Heart right ventricle (tissue), 16 donors: Measurements from ENCODE around the gene MAGEA8. TPM values are rescaled to one million over a fixed set of nuclear protein-coding genes. Genes with fewer than 3 reads are reported as not detected.

Experiments
- ATAC-seq, 8 donors: fragments of 200-7000 bp; cut with Tn5 transposase; one replicate each; pipeline ENCODE4 v1.9.1; 2020; ENCODE audit warnings: mild to moderate bottlenecking in 8 of 8, moderate library complexity in 8 of 8, moderate number of reproducible peaks in 1 of 8
- DNase-seq, 2 donors: peaks; one replicate each; pipeline ENCODE4 v3.0.0-alpha.2; 2020
- H3K27ac ChIP-seq, 10 donors: fragments of 200-600 bp; sonication (generic) in 2 of 10; one replicate each; pipeline versions ENCODE4 v1.5.0 to v1.8.0; 2020 to 2022; ENCODE audit warnings: mild to moderate bottlenecking in 3 of 10
- H3K27me3 ChIP-seq, 7 donors: fragments of 200-600 bp; one replicate each; pipeline ENCODE4 v1.8.0; 2021 to 2022; ENCODE audit warnings: mild to moderate bottlenecking in 2 of 7
- H3K36me3 ChIP-seq, 9 donors: fragments of 200-600 bp; sonication (generic) in 1 of 9; one replicate each; pipeline versions ENCODE4 v1.5.0 to v1.8.0; 2020 to 2022; ENCODE audit warnings: mild to moderate bottlenecking in 2 of 9
- H3K4me1 ChIP-seq, 9 donors: fragments of 200-600 bp; sonication (generic) in 1 of 9; one replicate each; pipeline versions ENCODE4 v1.5.0 to v1.8.0; 2020 to 2022; ENCODE audit warnings: mild to moderate bottlenecking in 4 of 9
- H3K4me3 ChIP-seq, 10 donors: fragments of 200-600 bp; sonication (generic) in 2 of 10; one replicate each; pipeline versions ENCODE4 v1.5.0 to v1.8.0; 2020 to 2022; ENCODE audit warnings: mild to moderate bottlenecking in 7 of 10, moderate library complexity in 2 of 10
- H3K9me3 ChIP-seq, 11 donors: fragments of 200-600 bp in 10 of 11; sonication (generic) in 2 of 11; one replicate each; pipeline versions ENCODE4 v1.5.0 to v1.8.0; 2013 to 2022; ENCODE audit warnings: mild to moderate bottlenecking in 2 of 11, control low read depth in 1 of 11, moderate library complexity in 1 of 11
- CTCF ChIP-seq, 9 donors: fragments of 200-600 bp; sonication (generic) in 2 of 9; IDR thresholded peaks; one replicate each; pipeline versions ENCODE4 v1.5.0 to v1.8.0; 2021 to 2022; ENCODE audit warnings: antibody characterized with exemption in 9 of 9, mild to moderate bottlenecking in 5 of 9, moderate library complexity in 1 of 9
- WGBS, 2 donors: extraction: QIAGEN DNeasy Blood & Tissue Kit; methylation state at CpG; one replicate each; pipeline ENCODE4 v1.1.7; 2013; ENCODE audit warnings: inconsistent platforms in 1 of 2; 5-methylcytosine and 5-hydroxymethylcytosine counted together
- intact Hi-C, 10 donors: fragments of 100-400 bp; cut with DNase I; formaldehyde crosslinking; loops; one replicate each; pipeline versions ENCODE4 v1.11.1 to v1.14.2; 2022
- polyA plus RNA-seq, 2 donors: library from polyadenylated mRNA; stranded (reverse); fragments of 200-250 nt; gene quantifications; one replicate each; pipeline ENCODE4 v1.2.3, GENCODE V29; 2013
- total RNA-seq, 10 donors: library from RNA; stranded (reverse); fragmentation: NEBNext Ultra II Directional in 3 of 10; extraction: Animal tissue kit (Norgen Biotek cat#: 25700) in 3 of 10; gene quantifications; one replicate each; pipeline versions ENCODE4 v1.2.1 to v1.2.4, GENCODE V29; 2021 to 2023
- donor health status: Arrhythmogenic right ventricular cardiomyopathy.
- donor health status: ischemic (EF 13 %, LVEDD 7.1; RV severe dilation, severe dysfunction).
- donor health status: healthy with polysubstance abuse.
- donor health status: DM: no; HTN: yes; CAD: no.
- donor health status: DM: no; HTN: no; CAD: no.
- donor health status: ischemic (EF 25% LVEDD 6.9; RV normal size, moderate dysfunction).
- donor health status: ischemic (EF 25% LVEDD 5.7; RV mildly dilated, moderate dysfunction).
- donor health status: healthy.
- donor health status: DM: yes; HTN: yes; CAD: no.
- donor health status: Ischemic cardiomyopathy.
- donor health status: ischemic (EF 35%, LVEDD 5.7; RV mildly dilated, moderate dysfunction).
- donor health status: nonischemic (EF 11% LVEDD 7.7; RV severe dilation, severe dysfunction).
- donor health status: DM: yes; HTN: yes; CAD: no.
- donor health status: PGD.
- donor health status: ischemic (EF 29% LVEDD 5.4; RV normal size, mild dysfunction).
- donor health status: nonischemic (EF 23%, LVEDD 6.1; RV moderate dilation, normal function).

Gene MAGEA8
- total and polyA plus RNA-seq, 12 donors: not detected

- Histone ChIP-seq H3K27me3 (no peaks in the 10 kb centered on the region), H3K4me1 (no peaks in the 10 kb centered on the region), H3K9me3 (peaks cover 0 to 8% (median 0%) of the 10 kb centered on the region in 11 donors), H3K27ac (no peak overlapping the region), H3K4me3 (no peak overlapping the region), H3K36me3 (no peaks in the 10 kb centered on the region)
- ATAC-seq (no peak), DNase-seq (no peak)
- TF ChIP-seq CTCF (IDR thresholded peaks at IDR 0.05): no peak
- WGBS, 2 donors: 88% methylated on average over 2 of the region's 2 CpGs
- intact Hi-C loops: no loop called here
Observed at GRCh38 chrX:149865390-149865789, 15.6 kb upstream of the MAGEA8 start.

- intact Hi-C loops: no loop called here
- Histone ChIP-seq H3K4me3 (no peak overlapping the region), H3K4me1 (no peaks in the 10 kb centered on the region), H3K9me3 (peaks cover 0 to 4% (median 0%) of the 10 kb centered on the region in 11 donors), H3K36me3 (no peaks in the 10 kb centered on the region), H3K27me3 (no peaks in the 10 kb centered on the region), H3K27ac (no peak overlapping the region)
- TF ChIP-seq CTCF (IDR thresholded peaks at IDR 0.05): no peak
- ATAC-seq (no peak), DNase-seq (no peak)
- 90 to 92% methylated on average over 3 of the region's 3 CpGs for WGBS, 2 donors
Observed at GRCh38 chrX:149867488-149867887, 13.5 kb upstream of the MAGEA8 start.

DNA sequence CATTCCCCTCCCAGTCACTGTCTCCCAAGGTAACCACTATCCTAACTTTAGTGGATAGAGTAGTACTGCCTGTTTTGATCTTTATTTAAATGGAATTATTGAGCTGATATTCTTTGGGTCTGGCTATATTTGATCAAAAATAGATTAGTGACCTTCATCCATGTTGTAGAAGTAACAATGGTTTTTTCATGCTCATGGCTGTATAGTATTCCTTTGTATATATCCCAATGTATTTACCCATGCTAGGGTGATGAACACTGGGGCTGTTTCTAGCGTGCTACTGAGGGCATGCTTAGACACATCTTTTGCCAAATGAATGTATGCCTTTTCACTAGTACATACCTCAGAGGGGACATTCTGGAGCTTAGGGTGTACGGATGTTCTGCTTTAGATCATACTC lies 10.1 kb upstream of the MAGEA8 start:
- DNase-seq: no peak
- intact Hi-C loops: no loop called here
- H3K9me3 ChIP-seq: peaks cover 0 to 4% (median 0%) of the 10 kb centered on the region in 11 donors
- 81 to 89% methylated on average over 2 of the region's 2 CpGs for WGBS, 2 donors
- H3K4me1 ChIP-seq: no peaks in the 10 kb centered on the region
- H3K27me3 ChIP-seq: peaks cover 0 to 8% (median 0%) of the 10 kb centered on the region in 7 donors
- no peak for ATAC-seq
- no peak overlapping the region for H3K27ac ChIP-seq
- H3K36me3 ChIP-seq: no peaks in the 10 kb centered on the region
- H3K4me3 ChIP-seq: no peak overlapping the region
- no peak for TF ChIP-seq CTCF (IDR thresholded peaks at IDR 0.05)

GRCh38 chrX:149871433-149871832 lies 9.6 kb upstream of the MAGEA8 start:
- 62 to 68% methylated on average over 2 of the region's 2 CpGs for WGBS, 2 donors
- ATAC-seq: no peak
- TF ChIP-seq CTCF (IDR thresholded peaks at IDR 0.05): no peak
- no peak overlapping the region for H3K27ac ChIP-seq
- peaks cover 0 to 4% (median 0%) of the 10 kb centered on the region in 11 donors for H3K9me3 ChIP-seq
- H3K27me3 ChIP-seq: peaks cover 0 to 8% (median 0%) of the 10 kb centered on the region in 7 donors
- H3K4me1 ChIP-seq: no peaks in the 10 kb centered on the region
- intact Hi-C loops: no loop called here
- H3K4me3 ChIP-seq: no peak overlapping the region
- no peaks in the 10 kb centered on the region for H3K36me3 ChIP-seq
- DNase-seq: no peak
